ENCODE results near the gene CAMK2D.

DNA sequence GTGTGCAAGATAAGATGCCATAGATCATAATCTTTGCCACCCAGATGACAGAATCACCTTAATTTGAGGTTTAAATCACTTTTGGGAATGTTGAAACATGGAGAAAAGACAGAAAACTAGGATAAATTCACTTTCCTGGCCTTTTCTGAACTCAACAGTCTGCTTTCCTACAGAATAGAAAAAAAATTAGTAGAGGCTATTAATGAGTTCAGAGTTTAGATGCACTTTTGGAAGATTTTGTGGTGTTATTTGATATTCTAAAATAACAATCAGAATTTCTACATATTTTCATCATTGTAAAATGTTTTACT, 195.9 kb downstream of the CAMK2D start:
- no peak for TF ChIP-seq EZH2phosphoT487 (IDR thresholded peaks at IDR 0.05; ENCODE audit: low read length)
- TF ChIP-seq, protein P1, sequence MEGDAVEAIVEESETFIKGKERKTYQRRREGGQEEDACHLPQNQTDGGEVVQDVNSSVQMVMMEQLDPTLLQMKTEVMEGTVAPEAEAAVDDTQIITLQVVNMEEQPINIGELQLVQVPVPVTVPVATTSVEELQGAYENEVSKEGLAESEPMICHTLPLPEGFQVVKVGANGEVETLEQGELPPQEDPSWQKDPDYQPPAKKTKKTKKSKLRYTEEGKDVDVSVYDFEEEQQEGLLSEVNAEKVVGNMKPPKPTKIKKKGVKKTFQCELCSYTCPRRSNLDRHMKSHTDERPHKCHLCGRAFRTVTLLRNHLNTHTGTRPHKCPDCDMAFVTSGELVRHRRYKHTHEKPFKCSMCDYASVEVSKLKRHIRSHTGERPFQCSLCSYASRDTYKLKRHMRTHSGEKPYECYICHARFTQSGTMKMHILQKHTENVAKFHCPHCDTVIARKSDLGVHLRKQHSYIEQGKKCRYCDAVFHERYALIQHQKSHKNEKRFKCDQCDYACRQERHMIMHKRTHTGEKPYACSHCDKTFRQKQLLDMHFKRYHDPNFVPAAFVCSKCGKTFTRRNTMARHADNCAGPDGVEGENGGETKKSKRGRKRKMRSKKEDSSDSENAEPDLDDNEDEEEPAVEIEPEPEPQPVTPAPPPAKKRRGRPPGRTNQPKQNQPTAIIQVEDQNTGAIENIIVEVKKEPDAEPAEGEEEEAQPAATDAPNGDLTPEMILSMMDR (IDR thresholded peaks at IDR 0.05; ENCODE audit: low read length) = no peak
- TF ChIP-seq EZH2 (optimal IDR thresholded peaks at IDR 0.05; ENCODE audit: low read depth, low read length) = no peak
